Ishikawa (cell line): Measurements from ENCODE around the gene KLHL14.

ENCODE experiments used
- CEBPB ChIP-seq: IDR thresholded peaks from 2 replicates; pipeline ENCODE4 v1.6.1; 2012
- CREB1 ChIP-seq: IDR thresholded peaks from 2 replicates; pipeline ENCODE4 v1.6.1; 2012; ENCODE audit warnings: low read depth
- EGR1 ChIP-seq: IDR thresholded peaks from 2 replicates; pipeline ENCODE4 v1.6.1; 2012
- EP300 ChIP-seq: IDR thresholded peaks from 2 replicates; pipeline ENCODE4 v1.6.1; 2012; ENCODE audit warnings: borderline replicate concordance
- FOXM1 ChIP-seq: IDR thresholded peaks from 2 replicates; pipeline ENCODE4 v1.6.1; 2012; ENCODE audit warnings: low read depth, borderline replicate concordance
- NFIC ChIP-seq: IDR thresholded peaks from 2 replicates; pipeline ENCODE4 v1.6.1; 2012
- RAD21 ChIP-seq: IDR thresholded peaks from 2 replicates; pipeline ENCODE4 v1.6.1; 2012; ENCODE audit warnings: low read depth
- REST ChIP-seq: IDR thresholded peaks from 2 replicates; pipeline ENCODE4 v1.6.1; 2012; ENCODE audit warnings: low read depth, mild to moderate bottlenecking
- TAF1 ChIP-seq: IDR thresholded peaks from 2 replicates; pipeline ENCODE4 v1.6.1; 2012; ENCODE audit warnings: low read depth, mild to moderate bottlenecking
- TCF12 ChIP-seq: IDR thresholded peaks from 2 replicates; pipeline ENCODE4 v1.6.1; 2012; ENCODE audit warnings: low read depth
- TEAD4 ChIP-seq: IDR thresholded peaks from 2 replicates; pipeline ENCODE4 v1.6.1; 2012
- YY1 ChIP-seq: IDR thresholded peaks from 2 replicates; pipeline ENCODE4 v1.6.1; 2012; ENCODE audit warnings: low read depth
- ZBTB7A ChIP-seq: IDR thresholded peaks from 2 replicates; pipeline ENCODE4 v1.6.1; 2012; ENCODE audit warnings: low read depth
- TF ChIP-seq, protein P1 (sequence below): IDR thresholded peaks from 2 replicates; pipeline ENCODE4 v1.6.1; 2012
- TF ChIP-seq, protein P2 (sequence below): IDR thresholded peaks from 2 replicates; pipeline ENCODE4 v1.6.1; 2012

The KLHL14 gene

DNA sequence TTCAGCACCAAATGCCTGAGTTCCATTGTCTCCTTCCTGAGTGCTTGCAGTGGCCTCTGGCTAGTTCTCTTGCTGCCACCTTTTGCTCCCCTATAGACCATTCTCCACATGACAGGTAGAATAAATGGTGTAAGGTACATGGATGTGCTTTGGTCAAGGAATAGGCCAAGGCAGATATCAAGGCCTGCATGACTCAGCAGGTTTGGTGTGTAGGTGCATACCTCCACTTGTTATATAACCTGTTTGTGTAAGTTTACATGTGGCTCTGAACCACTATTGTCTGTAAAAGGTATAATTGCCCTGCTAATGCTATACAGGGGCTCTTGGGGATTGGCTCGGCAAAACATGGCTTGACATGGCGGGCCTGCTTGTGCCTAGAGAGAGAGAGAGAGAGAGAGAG, 143.5 kb downstream of the KLHL14 start:
- TF ChIP-seq TAF1, result no peak
- no peak for TF ChIP-seq EGR1
- TF ChIP-seq REST, result no peak; the same call in 1 of the 2 replicates
- TF ChIP-seq CEBPB, result no peak
- TF ChIP-seq NFIC, result no peak
- no peak for TF ChIP-seq CREB1
- no peak for TF ChIP-seq ZBTB7A
- TF ChIP-seq EP300, result no peak
- TF ChIP-seq YY1, result no peak
- no peak for TF ChIP-seq TCF12
- TF ChIP-seq FOXM1, result no peak
- TF ChIP-seq, protein P1, sequence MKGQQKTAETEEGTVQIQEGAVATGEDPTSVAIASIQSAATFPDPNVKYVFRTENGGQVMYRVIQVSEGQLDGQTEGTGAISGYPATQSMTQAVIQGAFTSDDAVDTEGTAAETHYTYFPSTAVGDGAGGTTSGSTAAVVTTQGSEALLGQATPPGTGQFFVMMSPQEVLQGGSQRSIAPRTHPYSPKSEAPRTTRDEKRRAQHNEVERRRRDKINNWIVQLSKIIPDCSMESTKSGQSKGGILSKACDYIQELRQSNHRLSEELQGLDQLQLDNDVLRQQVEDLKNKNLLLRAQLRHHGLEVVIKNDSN, result no peak
- TF ChIP-seq, protein P2, sequence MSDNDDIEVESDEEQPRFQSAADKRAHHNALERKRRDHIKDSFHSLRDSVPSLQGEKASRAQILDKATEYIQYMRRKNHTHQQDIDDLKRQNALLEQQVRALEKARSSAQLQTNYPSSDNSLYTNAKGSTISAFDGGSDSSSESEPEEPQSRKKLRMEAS, result no peak
- TF ChIP-seq TEAD4, result no peak
- TF ChIP-seq RAD21, result no peak

GRCh38 chr18:32624182-32624723, 148.6 kb downstream of the KLHL14 start:
- no peak for TF ChIP-seq TEAD4
- TF ChIP-seq REST, result no peak
- no peak for TF ChIP-seq TCF12
- TF ChIP-seq, protein P1, result no peak
- no peak for TF ChIP-seq FOXM1
- TF ChIP-seq YY1, result no peak
- TF ChIP-seq ZBTB7A, result no peak
- TF ChIP-seq NFIC, result no peak
- TF ChIP-seq CEBPB, result no peak
- TF ChIP-seq RAD21, result no peak

DNA sequence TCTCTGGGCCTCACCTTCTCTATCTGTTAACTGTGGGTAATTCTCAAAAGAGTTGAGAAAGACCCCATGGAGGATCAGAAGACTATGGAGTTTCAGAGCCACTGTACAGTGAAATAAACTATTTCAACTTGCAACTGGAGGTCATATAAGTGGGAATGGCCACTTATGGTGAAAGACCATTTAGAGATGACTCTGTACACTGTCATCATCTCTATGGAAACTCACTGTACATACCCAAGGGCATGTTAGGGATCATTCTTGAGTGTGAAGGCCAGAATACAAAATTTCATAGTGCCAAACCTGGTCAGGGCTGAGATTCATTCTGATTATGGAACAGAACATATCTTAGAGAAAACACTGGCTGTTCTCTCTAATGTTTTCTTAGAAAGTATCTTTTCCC, 149.3 kb downstream of the KLHL14 start:
- TF ChIP-seq RAD21, result no peak
- TF ChIP-seq EGR1, result no peak
- TF ChIP-seq CEBPB, result no peak
- no peak for TF ChIP-seq ZBTB7A
- no peak for TF ChIP-seq FOXM1
- no peak for TF ChIP-seq TCF12
- no peak for TF ChIP-seq TEAD4
